Keratinocyte (primary cell): ENCODE data around the gene PFDN4. TPM values are rescaled to one million over a fixed set of nuclear protein-coding genes. Genes with fewer than 3 reads are reported as not detected.

Experiments
- DNase-seq: peaks from one replicate; pipeline ENCODE4 v3.0.0-alpha.2; 2011; ENCODE audit warnings: low read depth, missing footprints, low spot score
- FAIRE-seq: peaks from 2 replicates; lab custom pipeline; 2011; peaks lifted over from hg19 to GRCh38; lab: Jason Lieb, UNC
- H2AFZ ChIP-seq: 2 replicates; pipeline ENCODE4 v1.6.0; 2012; ENCODE audit warnings: low read length, control low read depth, inconsistent platforms; ENCODE audit not compliant: control insufficient read depth
- H3K27ac ChIP-seq: 2 replicates; pipeline ENCODE4 v1.5.1; 2011; ENCODE audit warnings: low read length; ENCODE audit not compliant: control insufficient read depth, insufficient read depth
- H3K27me3 ChIP-seq: 3 replicates; pipeline ENCODE4 v1.6.0; 2011; ENCODE audit warnings: low read length; ENCODE audit not compliant: control insufficient read depth, insufficient read depth; ENCODE audit errors: extremely low read depth
- H3K36me3 ChIP-seq, 2 experiments: 2 replicates in 1 of 2; 3 replicates in 1 of 2; pipeline ENCODE4 v1.5.1; 2011; ENCODE audit warnings: low read length in 2 of 2, mild to moderate bottlenecking in 1 of 2; ENCODE audit not compliant: control insufficient read depth in 2 of 2, insufficient read depth in 2 of 2; ENCODE audit errors: extremely low read depth in 1 of 2
- H3K4me1 ChIP-seq: 3 replicates; pipeline ENCODE4 v1.5.1; 2011; ENCODE audit warnings: low read length; ENCODE audit not compliant: control insufficient read depth, insufficient read depth; ENCODE audit errors: extremely low read depth
- H3K4me2 ChIP-seq: 3 replicates; pipeline ENCODE4 v1.6.0; 2011; ENCODE audit warnings: low read depth, low read length; ENCODE audit not compliant: control insufficient read depth, insufficient read depth; ENCODE audit errors: extremely low read depth
- H3K4me3 ChIP-seq, 3 experiments: fragments of 200-600 bp in 1 of 3; sonication (generic) in 1 of 3; 2 replicates in 2 of 3; 3 replicates in 1 of 3; pipeline ENCODE4 v1.5.1; 2011 to 2016; ENCODE audit warnings: low read length in 3 of 3, mild to moderate bottlenecking in 3 of 3, control low read depth in 2 of 3, inconsistent platforms in 1 of 3, low read depth in 1 of 3, mixed read lengths in 1 of 3, mixed run types in 1 of 3, moderate library complexity in 1 of 3; ENCODE audit not compliant: control insufficient read depth in 2 of 3, insufficient read depth in 2 of 3; ENCODE audit errors: extremely low read depth in 1 of 3
- H3K79me2 ChIP-seq: 2 replicates; pipeline ENCODE4 v1.6.0; 2012; ENCODE audit warnings: low read length; ENCODE audit not compliant: control insufficient read depth, insufficient read depth
- H3K9ac ChIP-seq: 3 replicates; pipeline ENCODE4 v1.6.0; 2011; ENCODE audit warnings: low read length; ENCODE audit not compliant: control insufficient read depth, insufficient read depth; ENCODE audit errors: extremely low read depth
- H3K9me1 ChIP-seq: 3 replicates; pipeline ENCODE4 v1.6.0; 2011; ENCODE audit warnings: low read length; ENCODE audit not compliant: control insufficient read depth, insufficient read depth; ENCODE audit errors: extremely low read depth
- H3K9me3 ChIP-seq: 2 replicates; pipeline ENCODE4 v1.5.1; 2012; ENCODE audit warnings: low read depth, low read length; ENCODE audit not compliant: control insufficient read depth
- H4K20me1 ChIP-seq: 3 replicates; pipeline ENCODE4 v1.6.0; 2011; ENCODE audit warnings: low read length; ENCODE audit not compliant: control insufficient read depth, insufficient read depth; ENCODE audit errors: extremely low read depth
- EZH2 ChIP-seq: IDR thresholded peaks from one replicate; pipeline ENCODE4 v1.6.1; 2012; ENCODE audit warnings: inconsistent platforms, mild to moderate bottlenecking, low read length, moderate library complexity
- dilution Hi-C: fragments of 300-500 bp; cut with MboI; formaldehyde crosslinking; loops from one replicate; pipeline ENCODE4 v1.7.0; 2020; ENCODE audit warnings: low sequenced_read_pairs; ENCODE audit not compliant: extremely low pct_ligation_motif_present
- polyA plus RNA-seq, 5 experiments: library from polyadenylated mRNA; depleted of rRNA in 3 of 5; stranded (reverse) in 3 of 5; stranded (forward) in 1 of 5; unstranded in 1 of 5; fragments of >200 nt; gene quantifications; 1 replicate in 1 of 5; 2 replicates in 3 of 5; 3 replicates in 1 of 5; pipeline versions ENCODE4 v1.2.1 to v1.2.3, GENCODE V29; 2011 to 2012; ENCODE audit warnings: missing spikeins in 2 of 5, low read depth in 1 of 5, low replicate concordance in 1 of 5
- TF ChIP-seq, protein P1 (sequence below), 3 experiments: IDR thresholded peaks in 1 of 3; conservative IDR thresholded peaks in 1 of 3; optimal IDR thresholded peaks in 1 of 3; 2 replicates in 2 of 3; 3 replicates in 1 of 3; pipeline versions ENCODE3 to v1.5.1; 2011; ENCODE audit warnings: low read length in 3 of 3, mild to moderate bottlenecking in 3 of 3, moderate library complexity in 2 of 3, control low read depth in 1 of 3, inconsistent platforms in 1 of 3; ENCODE audit not compliant: insufficient read depth in 2 of 3; ENCODE audit errors: extremely low read depth in 1 of 3

PFDN4 gene
- polyA plus RNA-seq, 1 donor (not counting 4 experiments of a cell fraction or from before 2014, with no cell fraction given) = 65.7 TPM

DNA sequence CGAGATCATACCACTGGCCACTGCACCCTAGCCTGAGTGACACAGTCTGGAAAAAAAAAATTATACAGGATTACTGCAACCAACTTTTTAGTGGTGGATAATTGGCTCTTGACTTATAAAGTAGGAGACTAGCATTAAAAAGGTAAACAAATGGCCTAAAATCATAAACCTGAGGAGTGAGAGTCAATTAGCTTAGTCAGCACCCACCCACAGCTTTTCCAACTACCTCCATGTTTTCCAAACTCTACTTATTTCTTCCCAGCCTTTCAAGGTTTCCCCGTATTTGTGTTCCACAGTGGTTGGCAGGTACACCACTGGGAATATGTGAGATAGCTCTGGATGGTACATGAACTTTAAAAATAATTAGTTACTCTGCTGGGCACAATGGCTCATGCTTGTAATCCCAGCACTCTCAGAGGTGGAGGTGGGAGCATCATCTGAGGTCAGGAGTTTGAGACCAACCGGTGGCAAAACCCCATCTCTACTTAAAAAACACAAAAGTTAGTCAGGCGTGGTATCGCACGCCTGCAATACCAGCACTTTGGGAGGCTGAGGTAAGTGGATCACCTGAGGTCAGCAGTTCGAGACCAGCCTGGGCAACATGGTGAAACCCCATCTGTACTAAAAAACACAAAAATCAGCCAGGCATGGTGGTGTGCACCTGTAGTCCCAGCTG is 40.8 kb upstream of the PFDN4 start:
- dilution Hi-C loops = no loop called here
- no peak overlapping the region for H3K27ac ChIP-seq
- no peaks in the 10 kb centered on the region for H3K79me2 ChIP-seq
- peaks cover 11% of the 10 kb centered on the region for H3K4me1 ChIP-seq
- FAIRE-seq = no peak
- H3K4me2 ChIP-seq = no peak overlapping the region
- H3K36me3 ChIP-seq = no peaks in the 10 kb centered on the region
- H3K9ac ChIP-seq = no peak overlapping the region
- no peaks in the 10 kb centered on the region for H4K20me1 ChIP-seq
- no peaks in the 10 kb centered on the region for H3K27me3 ChIP-seq
- no peak for DNase-seq
- TF ChIP-seq, protein P1, sequence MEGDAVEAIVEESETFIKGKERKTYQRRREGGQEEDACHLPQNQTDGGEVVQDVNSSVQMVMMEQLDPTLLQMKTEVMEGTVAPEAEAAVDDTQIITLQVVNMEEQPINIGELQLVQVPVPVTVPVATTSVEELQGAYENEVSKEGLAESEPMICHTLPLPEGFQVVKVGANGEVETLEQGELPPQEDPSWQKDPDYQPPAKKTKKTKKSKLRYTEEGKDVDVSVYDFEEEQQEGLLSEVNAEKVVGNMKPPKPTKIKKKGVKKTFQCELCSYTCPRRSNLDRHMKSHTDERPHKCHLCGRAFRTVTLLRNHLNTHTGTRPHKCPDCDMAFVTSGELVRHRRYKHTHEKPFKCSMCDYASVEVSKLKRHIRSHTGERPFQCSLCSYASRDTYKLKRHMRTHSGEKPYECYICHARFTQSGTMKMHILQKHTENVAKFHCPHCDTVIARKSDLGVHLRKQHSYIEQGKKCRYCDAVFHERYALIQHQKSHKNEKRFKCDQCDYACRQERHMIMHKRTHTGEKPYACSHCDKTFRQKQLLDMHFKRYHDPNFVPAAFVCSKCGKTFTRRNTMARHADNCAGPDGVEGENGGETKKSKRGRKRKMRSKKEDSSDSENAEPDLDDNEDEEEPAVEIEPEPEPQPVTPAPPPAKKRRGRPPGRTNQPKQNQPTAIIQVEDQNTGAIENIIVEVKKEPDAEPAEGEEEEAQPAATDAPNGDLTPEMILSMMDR (optimal IDR thresholded peaks at IDR 0.05 in 1 of 3, IDR thresholded peaks at IDR 0.05 in 1 of 3, conservative IDR thresholded peaks at IDR 0.05 in 1 of 3; ENCODE audit: extremely low read depth in 1 of 3, insufficient read depth in 2 of 3, low read length in 3 of 3) = no peak
- TF ChIP-seq EZH2 = no peak
- H2AFZ ChIP-seq = no peak overlapping the region
- no peaks in the 10 kb centered on the region for H3K9me3 ChIP-seq
- no peak overlapping the region for H3K4me3 ChIP-seq
- H3K9me1 ChIP-seq = no peaks in the 10 kb centered on the region

DNA sequence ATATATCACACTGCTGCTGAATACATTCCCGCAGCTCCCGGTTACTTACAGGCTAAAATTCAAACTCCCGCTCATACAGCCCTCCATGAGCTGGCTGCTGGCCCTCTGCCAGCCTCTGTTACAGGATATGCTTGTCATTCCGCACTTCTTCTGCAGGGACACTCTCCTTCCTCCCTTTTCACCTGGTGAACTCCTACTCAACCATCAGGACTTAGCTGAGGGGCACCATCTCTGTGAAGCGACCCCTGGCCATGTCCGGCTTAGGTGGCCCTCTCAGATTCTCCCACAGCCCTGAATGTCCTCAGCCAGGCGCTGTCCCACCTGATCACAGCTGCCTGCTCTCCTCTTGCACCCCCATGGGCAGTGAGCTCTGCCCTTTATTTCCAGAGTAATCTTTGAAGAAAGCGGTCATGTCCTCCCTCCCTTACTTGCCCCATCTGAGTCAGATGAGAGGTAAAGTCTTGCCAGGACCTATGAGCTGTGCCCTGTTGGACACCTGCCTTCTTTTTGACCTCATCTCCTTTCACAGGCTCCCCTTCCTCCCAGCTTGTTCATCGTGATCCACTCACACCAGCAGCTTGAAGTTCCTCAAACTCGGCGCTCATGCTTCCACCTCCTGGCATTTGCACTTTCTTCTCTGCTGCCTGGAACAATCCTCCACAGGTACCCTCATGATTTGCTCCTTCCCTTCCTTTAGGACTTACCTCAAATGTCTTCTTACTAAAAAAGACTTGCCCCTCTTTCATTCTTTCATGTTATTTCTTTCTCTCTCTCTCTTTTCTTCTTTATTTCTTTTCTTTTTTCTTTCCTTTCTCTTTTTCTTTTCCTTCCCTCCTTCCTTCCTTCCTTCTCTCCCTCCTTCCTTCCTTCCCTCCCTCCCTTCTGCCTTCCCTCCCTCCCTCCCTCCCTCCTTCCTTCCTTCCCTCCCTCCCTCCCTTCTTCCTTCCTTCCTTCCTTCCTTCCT is 39.7 kb upstream of the PFDN4 start:
- DNase-seq (no peak), FAIRE-seq (no peak)
- Histone ChIP-seq H4K20me1 (no peaks in the 10 kb centered on the region), H3K4me1 (peaks cover 17% of the 10 kb centered on the region), H3K9me1 (no peaks in the 10 kb centered on the region), H3K4me3 (no peak overlapping the region), H3K9me3 (no peaks in the 10 kb centered on the region), H3K4me2 (no peak overlapping the region), H2AFZ (no peak overlapping the region), H3K27ac (no peak overlapping the region), H3K79me2 (no peaks in the 10 kb centered on the region), H3K27me3 (no peaks in the 10 kb centered on the region), H3K36me3 (no peaks in the 10 kb centered on the region), H3K9ac (no peak overlapping the region)
- TF ChIP-seq, protein P1 (optimal IDR thresholded peaks at IDR 0.05 in 1 of 3, IDR thresholded peaks at IDR 0.05 in 1 of 3, conservative IDR thresholded peaks at IDR 0.05 in 1 of 3; ENCODE audit: extremely low read depth in 1 of 3, insufficient read depth in 2 of 3, low read length in 3 of 3) = no peak
- no peak for TF ChIP-seq EZH2
- dilution Hi-C loops = no loop called here
